Activated CD8-positive, alpha-beta T cell treated with anti-CD3 and anti-CD28 coated beads, Interleukin-2, amount 10 ng/mL, durations not matched to agents 7 days and 5 days (primary cell): ENCODE results near the gene TRIM49D1. TPM values are rescaled to one million over a fixed set of nuclear protein-coding genes. Genes with fewer than 3 reads are reported as not detected.

Experiments used
- total RNA-seq, 2 experiments: library from RNA; stranded (reverse); gene quantifications; one replicate each; pipeline ENCODE4 v1.2.3, GENCODE V29; 2021

Gene TRIM49D1
- total RNA-seq, 2 experiments from 2014 or later, result not detected

Other genes with a start within 250 kb of the TRIM49D1 start
- gene TRIM77, start 211.9 kb downstream of the TRIM49D1 start, total RNA-seq, result not detected
- not detected for gene TRIM49, start 113.7 kb downstream of the TRIM49D1 start, total RNA-seq
- gene TRIM64B, start 43.8 kb downstream of the TRIM49D1 start, total RNA-seq, result not detected
- gene TRIM49D2, start 1.8 kb upstream of the TRIM49D1 start, total RNA-seq, result not detected
- not detected for gene TRIM64, start 43.8 kb upstream of the TRIM49D1 start, total RNA-seq
- not detected for gene TRIM49C, start 108.9 kb upstream of the TRIM49D1 start, total RNA-seq
- not detected for gene UBTFL1, start 163.7 kb upstream of the TRIM49D1 start, total RNA-seq
- not detected for gene NAALAD2, start 212.4 kb upstream of the TRIM49D1 start, total RNA-seq